ENCODE results near the gene CHEK2. TPM values are rescaled to one million over a fixed set of nuclear protein-coding genes. Genes with fewer than 3 reads are reported as not detected.
A peak's percentile ranks its signal among the peaks of the same experiment; 100 is the strongest.

The CHEK2 gene
- total and polyA plus RNA-seq, 2 of the 4 experiments (the other 2 are of a cell fraction): 9.9 to 16.1 TPM

GRCh38 chr22:28774378-28774777 lies 32.8 kb upstream of the CHEK2 start:
- Histone ChIP-seq H3K36me3 (ENCODE audit: control insufficient read depth, insufficient read depth, low read length) (peaks cover 17% of the 10 kb centered on the region), H3K4me3 (ENCODE audit: insufficient read depth, low read depth, low read length) (no peak overlapping the region), H3K9ac (ENCODE audit: low read depth, low read length) (no peak overlapping the region), H2BK5ac (ENCODE audit: low read depth, low read length, poor library complexity, severe bottlenecking) (no peak overlapping the region), H2AK5ac (ENCODE audit: low read depth, low read length) (no peak overlapping the region), H3K9me1 (ENCODE audit: insufficient read depth, low read length) (peaks cover 3% of the 10 kb centered on the region; the same call in 1 of the 2 replicates), H3K9me3 (ENCODE audit: control insufficient read depth, insufficient read depth, low read length) (no peaks in the 10 kb centered on the region), H2BK120ac (ENCODE audit: low read depth, low read length) (no peak overlapping the region), H3K23ac (ENCODE audit: low read depth, low read length) (no peak overlapping the region), H2BK15ac (ENCODE audit: low read depth, low read length) (no peak overlapping the region), H3K4me1 (ENCODE audit: control insufficient read depth, insufficient read depth, low read length) (no peaks in the 10 kb centered on the region), H3K27ac (ENCODE audit: insufficient read depth, low read length) (no peak overlapping the region), H3K18ac (ENCODE audit: low read depth, low read length) (no peak overlapping the region), H3K14ac (replicated peaks; ENCODE audit: low read depth, low read length) (no peak overlapping the region), H3K4ac (ENCODE audit: low read depth, low read length) (no peak overlapping the region), H3K4me2 (ENCODE audit: low read depth, low read length) (no peak overlapping the region; the same call in 1 of the 2 replicates), H2BK20ac (ENCODE audit: low read depth, low read length) (no peak overlapping the region), H4K91ac (ENCODE audit: insufficient read depth, low read depth, low read length) (no peak overlapping the region), H2AFZ (replicated peaks; ENCODE audit: low read length, poor library complexity) (no peak overlapping the region), H3K56ac (ENCODE audit: extremely low read depth, insufficient read depth, low read length) (no peak overlapping the region), H3K27me3 (ENCODE audit: control insufficient read depth, insufficient read depth, low read length) (no peaks in the 10 kb centered on the region), H4K20me1 (ENCODE audit: insufficient read depth, low read length) (peaks cover 25% of the 10 kb centered on the region), H2AK9ac (replicated peaks; ENCODE audit: low read depth, low read length, poor library complexity) (no peak overlapping the region), H3K79me1 (ENCODE audit: low read depth in 1 of 2, low read length in 2 of 2) (peaks cover 18 to 52% of the 10 kb centered on the region in 2 experiments), H4K8ac (ENCODE audit: low read depth in 2 of 2, low read length in 2 of 2) (no peak overlapping the region), H4K5ac (ENCODE audit: low read depth, low read length) (no peak overlapping the region)
- no peak for TF ChIP-seq CTCF (conservative IDR thresholded peaks at IDR 0.05; ENCODE audit: low read depth, low read length)
- TF ChIP-seq MXI1 (IDR thresholded peaks at IDR 0.05; ENCODE audit: borderline replicate concordance, low read depth, low read length): no peak
- no peak for TF ChIP-seq CHD1 (IDR thresholded peaks at IDR 0.05; ENCODE audit: low read depth, low read length)
- TF ChIP-seq CEBPB (IDR thresholded peaks at IDR 0.05; ENCODE audit: low read depth, low read length): no peak
- TF ChIP-seq ELK1 (IDR thresholded peaks at IDR 0.05; ENCODE audit: borderline replicate concordance, low read depth, low read length): no peak
- TF ChIP-seq FOS (IDR thresholded peaks at IDR 0.05; ENCODE audit: low read depth, low read length): no peak
- TF ChIP-seq MAFK (IDR thresholded peaks at IDR 0.05; ENCODE audit: low read depth, low read length): no peak
- TF ChIP-seq NFE2L2 (IDR thresholded peaks at IDR 0.05; ENCODE audit: low read depth, low read length): no peak
- TF ChIP-seq SMC3 (IDR thresholded peaks at IDR 0.05; ENCODE audit: low read depth, low read length): no peak
- TF ChIP-seq USF2 (IDR thresholded peaks at IDR 0.05; ENCODE audit: low read depth, low read length): no peak
- TF ChIP-seq RFX5 (IDR thresholded peaks at IDR 0.05; ENCODE audit: low read depth, low read length): no peak
- no peak for TF ChIP-seq MAZ (IDR thresholded peaks at IDR 0.05; ENCODE audit: borderline replicate concordance, low read depth, low read length)
- TF ChIP-seq RAD21 (IDR thresholded peaks at IDR 0.05; ENCODE audit: low read length): no peak
- TF ChIP-seq POLR2A (IDR thresholded peaks at IDR 0.05; ENCODE audit: low read depth, low read length): no peak
- TF ChIP-seq BHLHE40 (IDR thresholded peaks at IDR 0.05; ENCODE audit: low read depth, low read length): no peak
- no peak for TF ChIP-seq RCOR1 (IDR thresholded peaks at IDR 0.05; ENCODE audit: insufficient replicate concordance, low read length)
- intact Hi-C loops (cut with micrococcal nuclease) (loop anchor here (5.0 kb wide), 3 partner anchors 62 to 167 kb away; partner anchors contain the start of gene TTC28), in situ Hi-C loops (cut with MboI; ENCODE audit: low sequenced_read_pairs) (no loop called here), dilution Hi-C loops (cut with HindIII; ENCODE audit: low sequenced_read_pairs, unreplicated experiment) (no loop called here)
- whole genome bisulfite sequencing, 2 experiments (ENCODE audit: extremely low coverage in 2 of 2, insufficient read length in 1 of 2): no CpG with 5 or more reads among the region's 1 CpG
- ATAC-seq (ENCODE audit: low read depth) (no peak), DNase-seq (no peak)
- TSS peak; percentile 44 for BruUV-seq (replicated peaks)
- CTCF ChIA-PET: interaction anchor here (1.0 kb wide), 1 partner anchor 174 kb away, joined by 3 read pairs; no protein-coding TSS in a partner anchor
- POLR2A ChIA-PET (ENCODE audit: unreplicated experiment): interaction anchor here (0.7 kb wide), 1 partner anchor 26 kb away, joined by 16 read pairs; no protein-coding TSS in a partner anchor
